ENCODE results near the gene GGA1. TPM values are rescaled to one million over a fixed set of nuclear protein-coding genes. Genes with fewer than 3 reads are reported as not detected.

The GGA1 gene
- total and polyA plus RNA-seq, 9 of the 15 experiments (the other 6 are each of a cell fraction or from before 2014, with no cell fraction given) = 1.5 to 69.5 (median 31.6) TPM

- TF ChIP-seq ZBTB11 (CRISPR knock-in tag; IDR thresholded peaks at IDR 0.05) (no peak), BRD9 (IDR thresholded peaks at IDR 0.05; ENCODE audit: low read depth, partially characterized antibody) (no peak), CREB5 (CRISPR knock-in tag; IDR thresholded peaks at IDR 0.05) (no peak), SP2 (IDR thresholded peaks at IDR 0.05; ENCODE audit: extremely low read depth, low read depth, low read length, poor library complexity, severe bottlenecking) (no peak), ZBTB34 (CRISPR knock-in tag; IDR thresholded peaks at IDR 0.05) (no peak), ZNF518B (CRISPR knock-in tag; IDR thresholded peaks at IDR 0.05) (no peak), ZBTB7A (IDR thresholded peaks at IDR 0.05; ENCODE audit: borderline replicate concordance, control insufficient read depth, low read depth, low read length) (peak; percentile 41; the same call in 1 of the 2 replicates), CBX5 (IDR thresholded peaks at IDR 0.05; ENCODE audit: borderline replicate concordance, low read depth) (no peak), PRPF4 (IDR thresholded peaks at IDR 0.05; ENCODE audit: insufficient read depth, low read depth, low read length, poor library complexity, severe bottlenecking) (no peak), CTCF (IDR thresholded peaks at IDR 0.05 in 2 of 3, conservative IDR thresholded peaks at IDR 0.05 in 1 of 3; ENCODE audit: insufficient read depth in 2 of 3, low read depth in 1 of 3, low read length in 3 of 3) (peak; percentile 51 to 65 (median 61)), PKNOX1 (IDR thresholded peaks at IDR 0.05) (peak; percentile 22; the same call in 1 of the 2 replicates)
Measured at GRCh38 chr22:37661160-37661924, 52.7 kb downstream of the GGA1 start (continued).

Measured in K562 (cell line).